ENCODE data around the gene ULK1. TPM values are rescaled to one million over a fixed set of nuclear protein-coding genes. Genes with fewer than 3 reads are reported as not detected.

Gene ULK1
- polyA plus RNA-seq, 1 donor (not counting 4 experiments of a cell fraction or from before 2014, with no cell fraction given): 2.3 TPM

- Histone ChIP-seq H3K9me3 (ENCODE audit: control insufficient read depth, low read depth, low read length) (no peaks in the 10 kb centered on the region), H2AFZ (ENCODE audit: control insufficient read depth, low read length) (no peak overlapping the region), H3K27ac (ENCODE audit: control insufficient read depth, insufficient read depth, low read length) (no peak overlapping the region), H3K4me3 (ENCODE audit: control insufficient read depth in 2 of 3, extremely low read depth in 1 of 3, insufficient read depth in 2 of 3, low read depth in 1 of 3, low read length in 3 of 3) (no peak overlapping the region), H4K20me1 (ENCODE audit: control insufficient read depth, extremely low read depth, insufficient read depth, low read length) (peaks cover 14% of the 10 kb centered on the region), H3K9me1 (ENCODE audit: control insufficient read depth, extremely low read depth, insufficient read depth, low read length) (no peaks in the 10 kb centered on the region), H3K9ac (ENCODE audit: control insufficient read depth, extremely low read depth, insufficient read depth, low read length) (no peak overlapping the region), H3K79me2 (ENCODE audit: control insufficient read depth, insufficient read depth, low read length) (peaks cover 82% of the 10 kb centered on the region), H3K4me1 (ENCODE audit: control insufficient read depth, extremely low read depth, insufficient read depth, low read length) (no peaks in the 10 kb centered on the region), H3K4me2 (ENCODE audit: control insufficient read depth, extremely low read depth, insufficient read depth, low read depth, low read length) (no peak overlapping the region), H3K27me3 (ENCODE audit: control insufficient read depth, extremely low read depth, insufficient read depth, low read length) (no peaks in the 10 kb centered on the region), H3K36me3 (ENCODE audit: control insufficient read depth in 2 of 2, extremely low read depth in 1 of 2, insufficient read depth in 2 of 2, low read length in 2 of 2) (peaks cover 2 to 6% of the 10 kb centered on the region in 2 experiments)
- TF ChIP-seq CTCF (optimal IDR thresholded peaks at IDR 0.05 in 1 of 3, IDR thresholded peaks at IDR 0.05 in 1 of 3, conservative IDR thresholded peaks at IDR 0.05 in 1 of 3; ENCODE audit: extremely low read depth in 1 of 3, insufficient read depth in 2 of 3, low read length in 3 of 3): no peak
- no peak for TF ChIP-seq EZH2 (IDR thresholded peaks at IDR 0.05; ENCODE audit: low read length)
- no peak for FAIRE-seq
- DNase-seq (ENCODE audit: low read depth, low spot score): no peak
- dilution Hi-C loops (cut with MboI; ENCODE audit: extremely low pct_ligation_motif_present, low sequenced_read_pairs): no loop called here
Observed at GRCh38 chr12:131962069-131962468, 67.6 kb downstream of the ULK1 start.

DNA sequence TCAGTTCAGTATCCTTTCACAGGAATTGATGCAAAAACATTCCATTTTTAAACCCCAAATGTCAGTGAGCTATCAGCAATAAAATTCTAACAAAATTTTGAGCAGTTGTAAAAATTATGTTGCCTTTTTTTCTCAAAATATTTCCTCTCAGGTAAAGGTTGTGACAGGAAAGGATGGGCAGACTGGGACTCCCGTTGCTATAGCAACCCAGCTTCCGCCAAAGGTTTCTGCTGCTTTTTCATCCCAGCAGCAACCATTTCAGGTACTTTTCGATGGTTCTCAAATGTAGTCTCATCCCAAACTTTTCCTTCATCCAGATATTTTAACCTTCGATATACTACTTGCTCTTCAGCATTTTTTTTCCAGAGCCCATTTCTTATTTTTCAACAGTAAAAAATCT lies 69.0 kb downstream of the ULK1 start:
- no peak for FAIRE-seq

More for the DNA sequence above, 69.0 kb downstream of the ULK1 start:
- Histone ChIP-seq H3K27ac (ENCODE audit: control insufficient read depth, insufficient read depth, low read length) (no peak overlapping the region), H2AFZ (ENCODE audit: control insufficient read depth, low read length) (no peak overlapping the region), H3K9me3 (ENCODE audit: control insufficient read depth, low read depth, low read length) (no peaks in the 10 kb centered on the region), H3K9me1 (ENCODE audit: control insufficient read depth, extremely low read depth, insufficient read depth, low read length) (no peaks in the 10 kb centered on the region), H4K20me1 (ENCODE audit: control insufficient read depth, extremely low read depth, insufficient read depth, low read length) (peaks cover 14% of the 10 kb centered on the region), H3K4me3 (ENCODE audit: control insufficient read depth in 2 of 3, extremely low read depth in 1 of 3, insufficient read depth in 2 of 3, low read depth in 1 of 3, low read length in 3 of 3) (no peak overlapping the region), H3K4me1 (ENCODE audit: control insufficient read depth, extremely low read depth, insufficient read depth, low read length) (no peaks in the 10 kb centered on the region), H3K27me3 (ENCODE audit: control insufficient read depth, extremely low read depth, insufficient read depth, low read length) (no peaks in the 10 kb centered on the region), H3K36me3 (ENCODE audit: control insufficient read depth in 2 of 2, extremely low read depth in 1 of 2, insufficient read depth in 2 of 2, low read length in 2 of 2) (peaks cover 2 to 6% of the 10 kb centered on the region in 2 experiments), H3K79me2 (ENCODE audit: control insufficient read depth, insufficient read depth, low read length) (peaks cover 79% of the 10 kb centered on the region), H3K9ac (ENCODE audit: control insufficient read depth, extremely low read depth, insufficient read depth, low read length) (no peak overlapping the region), H3K4me2 (ENCODE audit: control insufficient read depth, extremely low read depth, insufficient read depth, low read depth, low read length) (no peak overlapping the region)
- dilution Hi-C loops (cut with MboI; ENCODE audit: extremely low pct_ligation_motif_present, low sequenced_read_pairs): no loop called here
- TF ChIP-seq CTCF (optimal IDR thresholded peaks at IDR 0.05 in 1 of 3, IDR thresholded peaks at IDR 0.05 in 1 of 3, conservative IDR thresholded peaks at IDR 0.05 in 1 of 3; ENCODE audit: extremely low read depth in 1 of 3, insufficient read depth in 2 of 3, low read length in 3 of 3) (no peak), EZH2 (IDR thresholded peaks at IDR 0.05; ENCODE audit: low read length) (no peak)
- DNase-seq (ENCODE audit: low read depth, low spot score): no peak
